Measurements from ENCODE around the gene MAP3K19.

DNA sequence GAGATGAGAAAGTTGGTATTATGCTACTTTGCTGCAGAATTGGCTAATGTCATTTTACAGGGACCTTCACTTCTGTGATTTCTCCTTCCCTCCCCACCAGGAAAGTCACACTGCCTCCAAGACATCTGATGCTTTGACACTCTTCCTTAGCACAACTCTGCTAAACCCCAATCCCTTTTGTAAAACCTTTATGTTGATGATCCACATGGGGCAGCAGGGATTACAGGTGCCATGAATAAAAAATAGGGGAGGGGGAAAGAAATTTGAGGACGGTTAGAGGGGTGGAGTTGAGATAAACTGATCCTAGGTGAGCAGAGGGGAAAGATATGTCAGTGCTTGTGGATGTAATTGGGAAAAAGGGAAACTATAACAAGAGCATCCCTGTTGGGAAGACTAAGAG lies 102.3 kb downstream of the MAP3K19 start:
- TF ChIP-seq, protein P1, sequence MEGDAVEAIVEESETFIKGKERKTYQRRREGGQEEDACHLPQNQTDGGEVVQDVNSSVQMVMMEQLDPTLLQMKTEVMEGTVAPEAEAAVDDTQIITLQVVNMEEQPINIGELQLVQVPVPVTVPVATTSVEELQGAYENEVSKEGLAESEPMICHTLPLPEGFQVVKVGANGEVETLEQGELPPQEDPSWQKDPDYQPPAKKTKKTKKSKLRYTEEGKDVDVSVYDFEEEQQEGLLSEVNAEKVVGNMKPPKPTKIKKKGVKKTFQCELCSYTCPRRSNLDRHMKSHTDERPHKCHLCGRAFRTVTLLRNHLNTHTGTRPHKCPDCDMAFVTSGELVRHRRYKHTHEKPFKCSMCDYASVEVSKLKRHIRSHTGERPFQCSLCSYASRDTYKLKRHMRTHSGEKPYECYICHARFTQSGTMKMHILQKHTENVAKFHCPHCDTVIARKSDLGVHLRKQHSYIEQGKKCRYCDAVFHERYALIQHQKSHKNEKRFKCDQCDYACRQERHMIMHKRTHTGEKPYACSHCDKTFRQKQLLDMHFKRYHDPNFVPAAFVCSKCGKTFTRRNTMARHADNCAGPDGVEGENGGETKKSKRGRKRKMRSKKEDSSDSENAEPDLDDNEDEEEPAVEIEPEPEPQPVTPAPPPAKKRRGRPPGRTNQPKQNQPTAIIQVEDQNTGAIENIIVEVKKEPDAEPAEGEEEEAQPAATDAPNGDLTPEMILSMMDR (conservative IDR thresholded peaks at IDR 0.05; ENCODE audit: low read depth, low read length): no peak
- TF ChIP-seq EZH2phosphoT487 (IDR thresholded peaks at IDR 0.05; ENCODE audit: borderline replicate concordance, low read length) (no peak), EZH2 (IDR thresholded peaks at IDR 0.05; ENCODE audit: low read length, unreplicated experiment) (no peak)
